A549 (cell line): ENCODE results near the gene RTCB. TPM values are rescaled to one million over a fixed set of nuclear protein-coding genes. Genes with fewer than 3 reads are reported as not detected.

Source experiments
- ATAC-seq, 2 experiments: fragments of 200-7000 bp in 1 of 2; fragments of >200 bp in 1 of 2; cut with Nextera tagmentation in 1 of 2; cut with Tn5 transposase in 1 of 2; 3 replicates each; pipeline versions ENCODE4 v1.8.0 to v1.9.1; 2018 to 2020; ENCODE audit warnings: mild to moderate bottlenecking in 1 of 2, moderate library complexity in 1 of 2
- CTCF ChIA-PET: fragments of 300-600 bp; sonication (Branson Sonifier 250); formaldehyde crosslinking; extraction: SDS; loops from one replicate; lab custom pipeline; 2021; ENCODE audit warnings: antibody characterized with exemption, inconsistent platforms; lab: Yijun Ruan, JAX
- POLR2A ChIA-PET: fragments of 350-600 bp; formaldehyde crosslinking; extraction: SDS; loops from one replicate; lab custom pipeline; 2021; ENCODE audit warnings: antibody characterized with exemption, inconsistent platforms; lab: Yijun Ruan, JAX
- DNase-seq, 2 experiments: peaks; one replicate each; pipeline versions ENCODE4 v3.0.0 to v3.0.0-alpha.2; 2011 to 2016; ENCODE audit warnings: low read depth in 1 of 2, low spot score in 1 of 2
- FAIRE-seq: peaks from 2 replicates; lab custom pipeline; 2011; peaks lifted over from hg19 to GRCh38; lab: Jason Lieb, UNC
- H3K27ac ChIP-seq, 2 experiments: fragments of >200 bp; sonication (Bioruptor Twin); formaldehyde crosslinking; 3 replicates each; pipeline ENCODE4 v1.5.1; 2016 to 2017
- H3K4me1 ChIP-seq: fragments of >200 bp; sonication (Bioruptor Twin); formaldehyde crosslinking; 3 replicates; pipeline ENCODE4 v1.6.1; 2016
- H3K4me2 ChIP-seq: fragments of >200 bp; sonication (Bioruptor Twin); formaldehyde crosslinking; 3 replicates; pipeline ENCODE4 v1.6.1; 2016
- H3K4me3 ChIP-seq: fragments of >200 bp; sonication (Bioruptor Twin); formaldehyde crosslinking; 3 replicates; pipeline ENCODE4 v1.5.1; 2016
- H3K9me3 ChIP-seq: fragments of >200 bp; sonication (Bioruptor Twin); formaldehyde crosslinking; 3 replicates; pipeline ENCODE4 v1.6.1; 2016
- HDAC2 ChIP-seq: fragments of 200-600 bp; sonication (generic); IDR thresholded peaks from 2 replicates; pipeline ENCODE4 v1.6.1; 2016
- HES2 ChIP-seq: fragments of >200 bp; sonication (Bioruptor Twin); formaldehyde crosslinking; IDR thresholded peaks from 2 replicates; pipeline ENCODE4 v1.6.1; 2016
- JUN ChIP-seq, 2 experiments: fragments of >200 bp; sonication (Bioruptor Twin); formaldehyde crosslinking; IDR thresholded peaks; 2 replicates in 1 of 2; 3 replicates in 1 of 2; pipeline ENCODE4 v1.6.1; 2016 to 2017
- MAFK ChIP-seq: fragments of 450-650 bp; IDR thresholded peaks from 2 replicates; pipeline ENCODE4 v1.6.1; 2014; ENCODE audit not compliant: partially characterized antibody
- MYC ChIP-seq: IDR thresholded peaks from 2 replicates; pipeline ENCODE4 v1.6.1; 2012; ENCODE audit warnings: mild to moderate bottlenecking, inconsistent platforms, low read length, improper control_type of control experiment, borderline replicate concordance
- PBX3 ChIP-seq: IDR thresholded peaks from 2 replicates; pipeline ENCODE4 v1.6.1; 2012
- PHF8 ChIP-seq: fragments of 200-600 bp; sonication (generic); IDR thresholded peaks from 2 replicates; pipeline ENCODE4 v1.6.1; 2016; ENCODE audit warnings: low read depth, mild to moderate bottlenecking, antibody characterized with exemption, moderate library complexity, borderline replicate concordance
- POLR2A ChIP-seq: IDR thresholded peaks from 2 replicates; pipeline ENCODE4 v1.6.1; 2012; ENCODE audit warnings: mild to moderate bottlenecking, low read length
- REST ChIP-seq: fragments of 200-600 bp; sonication (generic); IDR thresholded peaks from 2 replicates; pipeline ENCODE4 v1.6.1; 2016; ENCODE audit warnings: antibody characterized with exemption, mild to moderate bottlenecking, moderate library complexity
- TP53 ChIP-seq: fragments of 250-450 bp; sonication (Bioruptor Pico); IDR thresholded peaks from 2 replicates; pipeline ENCODE4 v1.5.0; 2021; ENCODE audit warnings: mild to moderate bottlenecking, moderate library complexity
- WGBS: methylation state at CpG from one replicate; pipeline ENCODE4 v1.1.6; 2017; ENCODE audit errors: missing lambda C conversion rate; 5-methylcytosine and 5-hydroxymethylcytosine counted together
- polyA plus RNA-seq, 4 experiments: library from polyadenylated mRNA; depleted of rRNA in 3 of 4; stranded (reverse); fragments of >200 nt; fragmentation: RNase III in 1 of 4; extraction: RNeasy Plus Mini Kit Qiagen cat#74134 plus additional on column Dnase treatment in 1 of 4; gene quantifications; 2 replicates in 3 of 4; 3 replicates in 1 of 4; pipeline ENCODE4 v1.2.3, GENCODE V29; 2011 to 2017

RTCB gene
- polyA plus RNA-seq, 2 of the 4 experiments (the other 2 are of a cell fraction), result 93.3 to 122 TPM

GRCh38 chr22:32417906-32418305 is 5.9 kb upstream of the RTCB start:
- Histone ChIP-seq H3K4me1 (no peaks in the 10 kb centered on the region), H3K27ac (no peak overlapping the region), H3K4me3 (no peak overlapping the region), H3K4me2 (no peak overlapping the region), H3K9me3 (no peaks in the 10 kb centered on the region)
- POLR2A ChIA-PET, result no interaction called here
- TF ChIP-seq MYC, result no peak
- no peak for TF ChIP-seq JUN (IDR thresholded peaks at IDR 0.05)
- TF ChIP-seq PBX3, result no peak
- CTCF ChIA-PET, result interaction anchor here (1.5 kb wide), 1 partner anchor 11 kb away, joined by 4 read pairs; no protein-coding TSS in a partner anchor
- WGBS, result 19% methylated on average over 4 of the region's 4 CpGs
- FAIRE-seq (no peak), DNase-seq (no peak), ATAC-seq (no peak)

GRCh38 chr22:32416556-32417085 is 4.6 kb upstream of the RTCB start:
- ATAC-seq (no peak), DNase-seq (no peak), FAIRE-seq (no peak)
- Histone ChIP-seq H3K4me3 (no peak overlapping the region), H3K27ac (no peak overlapping the region), H3K4me1 (no peaks in the 10 kb centered on the region), H3K4me2 (no peak overlapping the region), H3K9me3 (no peaks in the 10 kb centered on the region)
- POLR2A ChIA-PET, result no interaction called here
- no peak for TF ChIP-seq HES2
- TF ChIP-seq MAFK, result peak; percentile 60
- no peak for TF ChIP-seq REST
- TF ChIP-seq PHF8, result no peak
- no peak for TF ChIP-seq HDAC2
- CTCF ChIA-PET, result no interaction called here
- WGBS, result 59% methylated on average over 9 of the region's 9 CpGs

- CTCF ChIA-PET, result interaction anchor here (1.0 to 1.3 kb wide), 2 partner anchors 11 to 59 kb away, joined by 3 to 5 read pairs; no protein-coding TSS in a partner anchor
- FAIRE-seq (no peak), ATAC-seq (no peak), DNase-seq (no peak)
- Histone ChIP-seq H3K9me3 (no peaks in the 10 kb centered on the region), H3K4me2 (no peak overlapping the region), H3K4me1 (peaks cover 7% of the 10 kb centered on the region; the same call in 2 of the 3 replicates), H3K27ac (no peak overlapping the region), H3K4me3 (no peak overlapping the region)
- 70% methylated on average over 7 of the region's 7 CpGs for WGBS
- TF ChIP-seq POLR2A (no peak), TP53 (CRISPR knock-in tag) (no peak), REST (no peak)
- POLR2A ChIA-PET, result no interaction called here
Observed at GRCh38 chr22:32414191-32414590, 2.1 kb upstream of the RTCB start.
